Measurements from ENCODE around the gene PALD1. TPM values are rescaled to one million over a fixed set of nuclear protein-coding genes. Genes with fewer than 3 reads are reported as not detected.

Gene PALD1
- total and polyA plus RNA-seq, 2 of the 4 experiments (the other 2 are of a cell fraction) = 0.12 to 0.18 TPM

DNA sequence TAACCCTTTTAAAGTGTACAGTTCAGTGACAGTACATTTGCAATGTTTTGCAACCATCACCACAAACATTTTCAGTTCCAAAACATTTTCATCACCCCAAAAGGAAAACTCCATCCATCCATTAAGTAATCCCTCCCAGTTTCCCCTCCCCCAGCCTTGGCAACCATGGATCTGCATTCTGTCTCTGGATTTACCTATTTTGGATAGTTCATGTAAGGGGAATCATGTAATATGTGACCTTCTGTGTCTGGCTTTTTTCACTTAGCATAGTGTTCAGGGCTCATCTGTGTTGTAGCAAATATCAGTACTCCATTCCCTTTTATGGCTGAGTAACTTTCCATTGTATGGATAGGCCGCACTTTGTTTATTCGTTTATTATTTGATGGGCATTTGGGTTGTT lies 13.0 kb downstream of the PALD1 start:
- intact Hi-C loops (cut with micrococcal nuclease) = no loop called here
- Histone ChIP-seq H2BK20ac (ENCODE audit: low read depth, low read length) (no peak overlapping the region), H3K4me2 (ENCODE audit: low read depth, low read length) (no peak overlapping the region), H3K4ac (ENCODE audit: low read depth, low read length) (no peak overlapping the region), H4K20me1 (ENCODE audit: insufficient read depth, low read length) (no peaks in the 10 kb centered on the region), H3K23ac (ENCODE audit: low read depth, low read length) (no peak overlapping the region), H4K5ac (ENCODE audit: low read depth, low read length) (no peak overlapping the region), H2AK5ac (ENCODE audit: low read depth, low read length) (no peak overlapping the region), H2BK120ac (ENCODE audit: low read depth, low read length) (no peak overlapping the region), H3K4me1 (ENCODE audit: control insufficient read depth, insufficient read depth, low read length) (no peaks in the 10 kb centered on the region), H3K9ac (ENCODE audit: low read depth, low read length) (no peak overlapping the region), H2BK15ac (ENCODE audit: low read depth, low read length) (no peak overlapping the region), H3K4me3 (ENCODE audit: insufficient read depth, low read depth, low read length) (no peak overlapping the region), H2AK9ac (replicated peaks; ENCODE audit: low read depth, low read length, poor library complexity) (no peak overlapping the region), H3K79me1 (ENCODE audit: low read depth in 1 of 2, low read length in 2 of 2) (no peaks in the 10 kb centered on the region), H4K8ac (ENCODE audit: low read depth in 2 of 2, low read length in 2 of 2) (no peak overlapping the region), H3K14ac (replicated peaks; ENCODE audit: low read depth, low read length) (no peak overlapping the region), H2BK5ac (ENCODE audit: low read depth, low read length, poor library complexity, severe bottlenecking) (no peak overlapping the region), H3K27me3 (ENCODE audit: control insufficient read depth, insufficient read depth, low read length) (peaks cover 34% of the 10 kb centered on the region), H3K9me1 (ENCODE audit: insufficient read depth, low read length) (no peaks in the 10 kb centered on the region), H3K9me3 (ENCODE audit: control insufficient read depth, insufficient read depth, low read length) (no peaks in the 10 kb centered on the region), H3K18ac (ENCODE audit: low read depth, low read length) (no peak overlapping the region), H2AFZ (replicated peaks; ENCODE audit: low read length, poor library complexity) (no peak overlapping the region), H4K91ac (ENCODE audit: insufficient read depth, low read depth, low read length) (no peak overlapping the region), H3K27ac (ENCODE audit: insufficient read depth, low read length) (no peak overlapping the region), H3K56ac (ENCODE audit: extremely low read depth, insufficient read depth, low read length) (no peak overlapping the region), H3K36me3 (ENCODE audit: control insufficient read depth, insufficient read depth, low read length) (no peaks in the 10 kb centered on the region)
- WGBS, 2 experiments (ENCODE audit: extremely low coverage in 2 of 2, insufficient read length in 1 of 2) = no CpG with 5 or more reads among the region's 2 CpGs
- in situ Hi-C loops (cut with MboI; ENCODE audit: low sequenced_read_pairs) = no loop called here
- no peak for TF ChIP-seq MAFK (IDR thresholded peaks at IDR 0.05; ENCODE audit: low read depth, low read length)
- no peak for TF ChIP-seq SMC3 (IDR thresholded peaks at IDR 0.05; ENCODE audit: low read depth, low read length)
- TF ChIP-seq MXI1 (IDR thresholded peaks at IDR 0.05; ENCODE audit: borderline replicate concordance, low read depth, low read length) = no peak
- no peak for TF ChIP-seq NFE2L2 (IDR thresholded peaks at IDR 0.05; ENCODE audit: low read depth, low read length)
- no peak for TF ChIP-seq FOS (IDR thresholded peaks at IDR 0.05; ENCODE audit: low read depth, low read length)
- TF ChIP-seq POLR2A (IDR thresholded peaks at IDR 0.05; ENCODE audit: low read depth, low read length) = no peak
- BruUV-seq (replicated peaks) = no TSS peak
- ChIA-PET CTCF (no interaction called here), POLR2A (ENCODE audit: unreplicated experiment) (no interaction called here)
- DNase-seq (no peak), ATAC-seq (ENCODE audit: low read depth) (no peak)
- dilution Hi-C loops (cut with HindIII; ENCODE audit: low sequenced_read_pairs, unreplicated experiment) = no loop called here

All from IMR-90 (cell line).